Ascending aorta (tissue), 2 donors: ENCODE measurements around the gene DUSP19. TPM values are rescaled to one million over a fixed set of nuclear protein-coding genes. Genes with fewer than 3 reads are reported as not detected.

Experiments
- DNase-seq, 2 donors: peaks; one replicate each; pipeline ENCODE4 v3.0.0-alpha.2; 2019; ENCODE audit warnings: low spot score in 2 of 2
- H3K27ac ChIP-seq, 2 donors: fragments of 200-600 bp; sonication (generic); one replicate each; pipeline ENCODE4 v1.5.1; 2016 to 2017; ENCODE audit warnings: mild to moderate bottlenecking in 1 of 2
- H3K27me3 ChIP-seq: fragments of 200-600 bp; sonication (generic); one replicate; pipeline ENCODE4 v1.5.1; 2017
- H3K36me3 ChIP-seq, 2 donors: fragments of 200-600 bp; sonication (generic); one replicate each; pipeline ENCODE4 v1.5.1; 2016
- H3K4me1 ChIP-seq, 2 donors: fragments of 200-600 bp; sonication (generic); one replicate each; pipeline ENCODE4 v1.5.1; 2016 to 2017; ENCODE audit warnings: mild to moderate bottlenecking in 1 of 2
- H3K4me3 ChIP-seq, 2 donors: fragments of 200-600 bp; sonication (generic); one replicate each; pipeline ENCODE4 v1.5.1; 2016 to 2017; ENCODE audit warnings: mild to moderate bottlenecking in 1 of 2
- H3K9me3 ChIP-seq, 2 donors: fragments of 200-600 bp; sonication (generic); one replicate each; pipeline ENCODE4 v1.5.1; 2016
- intact Hi-C: fragments of 100-400 bp; cut with DNase I; formaldehyde crosslinking; loops from one replicate; pipeline ENCODE4 v1.15.1; 2023
- total RNA-seq: library from RNA; depleted of rRNA; stranded (reverse); fragments of >200 nt; gene quantifications from one replicate; pipeline ENCODE4 v1.1.0, GENCODE V29; 2016
- TF ChIP-seq, protein P1 (sequence below), 3 experiments: fragments of 200-600 bp in 2 of 3; fragments of 450-650 bp in 1 of 3; sonication (generic) in 2 of 3; IDR thresholded peaks; one replicate each; pipeline ENCODE4 v1.5.1; 2016 to 2019; ENCODE audit warnings: antibody characterized with exemption in 3 of 3, mild to moderate bottlenecking in 1 of 3, moderate library complexity in 1 of 3

The DUSP19 gene
- total RNA-seq, 1 donor from 2014 or later, result 1.3 TPM

DNA sequence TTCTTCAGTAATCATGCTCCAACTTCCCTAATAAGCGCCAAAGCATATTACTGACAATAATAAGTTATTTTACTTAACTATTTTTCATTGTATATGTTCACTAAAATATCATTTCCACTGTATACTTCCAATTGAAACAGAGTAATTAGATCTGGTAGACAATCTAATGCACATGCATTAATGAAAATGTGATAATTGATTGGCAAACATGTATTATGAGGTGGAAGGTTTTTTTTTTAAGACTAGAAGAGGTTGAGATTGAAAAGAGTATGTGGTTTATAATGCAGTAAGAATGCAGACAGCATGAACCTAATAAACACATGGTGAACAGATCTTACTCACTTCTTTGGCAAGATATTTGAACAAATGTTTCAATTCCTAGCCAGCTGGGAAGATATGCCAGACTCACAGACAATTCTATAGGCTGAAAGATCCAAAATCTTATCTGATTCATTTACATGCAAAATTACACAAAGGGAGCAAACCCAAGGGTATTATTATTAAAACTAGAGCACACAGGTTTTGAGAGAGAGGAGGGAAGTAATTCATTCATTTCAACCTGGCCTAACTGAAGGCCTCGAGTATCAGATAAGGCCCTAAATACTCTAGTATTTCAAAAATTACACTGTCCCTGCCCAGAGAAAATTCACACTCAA lies 43.1 kb upstream of the DUSP19 start:
- intact Hi-C loops, result loop anchor here (5.0 kb wide), 2 partner anchors 53 to 1143 kb away; partner anchors contain the start of gene ITPRID2
- no peak for DNase-seq
- H3K36me3 ChIP-seq, result no peaks in the 10 kb centered on the region
- peaks cover 0 to 39% of the 10 kb centered on the region in 2 donors for H3K4me1 ChIP-seq
- peak overlapping the region; percentile 87 to 95 for H3K4me3 ChIP-seq
- peak overlapping the region; percentile 99 to 100 for H3K27ac ChIP-seq
- no peaks in the 10 kb centered on the region for H3K9me3 ChIP-seq
- TF ChIP-seq, protein P1, sequence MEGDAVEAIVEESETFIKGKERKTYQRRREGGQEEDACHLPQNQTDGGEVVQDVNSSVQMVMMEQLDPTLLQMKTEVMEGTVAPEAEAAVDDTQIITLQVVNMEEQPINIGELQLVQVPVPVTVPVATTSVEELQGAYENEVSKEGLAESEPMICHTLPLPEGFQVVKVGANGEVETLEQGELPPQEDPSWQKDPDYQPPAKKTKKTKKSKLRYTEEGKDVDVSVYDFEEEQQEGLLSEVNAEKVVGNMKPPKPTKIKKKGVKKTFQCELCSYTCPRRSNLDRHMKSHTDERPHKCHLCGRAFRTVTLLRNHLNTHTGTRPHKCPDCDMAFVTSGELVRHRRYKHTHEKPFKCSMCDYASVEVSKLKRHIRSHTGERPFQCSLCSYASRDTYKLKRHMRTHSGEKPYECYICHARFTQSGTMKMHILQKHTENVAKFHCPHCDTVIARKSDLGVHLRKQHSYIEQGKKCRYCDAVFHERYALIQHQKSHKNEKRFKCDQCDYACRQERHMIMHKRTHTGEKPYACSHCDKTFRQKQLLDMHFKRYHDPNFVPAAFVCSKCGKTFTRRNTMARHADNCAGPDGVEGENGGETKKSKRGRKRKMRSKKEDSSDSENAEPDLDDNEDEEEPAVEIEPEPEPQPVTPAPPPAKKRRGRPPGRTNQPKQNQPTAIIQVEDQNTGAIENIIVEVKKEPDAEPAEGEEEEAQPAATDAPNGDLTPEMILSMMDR (IDR thresholded peaks at IDR 0.05), result no peak
- H3K27me3 ChIP-seq, result no peaks in the 10 kb centered on the region

DNA sequence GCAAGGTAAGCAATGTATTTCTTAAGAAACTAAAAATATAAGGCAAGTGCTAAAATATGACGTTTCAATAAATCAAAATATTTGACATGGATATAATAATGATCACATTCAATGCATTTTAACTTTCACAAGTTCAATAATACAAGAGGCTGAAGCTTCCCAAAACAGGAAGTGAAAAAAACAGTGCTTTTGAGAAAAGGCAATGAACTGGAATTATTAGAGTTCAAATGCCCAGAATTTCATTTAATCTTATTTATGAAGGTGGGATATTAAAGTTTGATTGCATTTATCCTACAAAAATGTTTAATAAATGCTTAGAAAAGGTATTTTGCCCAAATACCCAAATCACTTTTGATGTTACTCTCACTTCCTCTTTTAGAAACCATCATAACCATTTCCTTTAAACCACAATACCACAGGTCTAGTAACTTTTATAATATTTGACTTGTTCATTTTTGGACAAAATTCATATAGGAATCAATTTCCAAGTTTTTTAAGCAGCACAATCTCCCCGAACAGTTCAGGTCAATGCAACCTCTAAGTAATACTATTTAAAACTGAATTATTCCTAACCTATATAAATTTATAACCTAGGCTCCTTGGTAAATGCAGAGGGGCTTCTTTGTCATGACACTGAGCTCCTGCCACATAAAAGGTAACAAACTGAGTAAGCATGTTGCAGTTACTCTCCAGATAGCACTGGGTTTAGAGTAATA lies 42.4 kb upstream of the DUSP19 start:
- no peaks in the 10 kb centered on the region for H3K27me3 ChIP-seq
- peaks cover 0 to 34% of the 10 kb centered on the region in 2 donors for H3K4me1 ChIP-seq
- no peak for DNase-seq
- H3K36me3 ChIP-seq, result no peaks in the 10 kb centered on the region
- TF ChIP-seq, protein P1 (IDR thresholded peaks at IDR 0.05), result no peak
- H3K9me3 ChIP-seq, result no peaks in the 10 kb centered on the region
- H3K4me3 ChIP-seq, result peak overlapping the region; percentile 87 to 95
- peak overlapping the region; percentile 99 to 100 for H3K27ac ChIP-seq
- intact Hi-C loops, result loop anchor here (5.0 kb wide), 2 partner anchors 54 to 1144 kb away; partner anchors contain the start of gene ITPRID2

DNA sequence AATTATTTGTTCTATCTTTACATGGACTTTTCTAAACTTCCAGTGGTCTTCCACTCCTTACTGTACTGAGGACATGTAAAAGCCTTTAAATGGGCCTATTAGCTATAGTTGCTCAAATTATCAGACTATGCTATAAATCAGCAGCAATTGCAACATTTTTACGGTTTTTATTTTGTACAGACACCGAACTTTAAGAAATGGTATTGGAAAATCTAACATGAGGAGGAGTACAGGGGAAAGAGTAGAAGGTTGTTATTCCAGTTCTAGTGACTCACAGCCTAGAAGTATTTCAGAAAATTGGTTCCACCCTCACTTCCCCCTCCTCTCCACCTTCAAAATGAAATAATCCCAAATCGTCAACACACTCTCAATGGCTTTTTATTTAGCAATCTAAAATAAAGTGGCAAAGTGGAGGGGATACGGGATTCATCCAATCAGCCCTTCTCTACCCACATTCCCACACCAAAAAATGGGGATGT lies 41.4 kb upstream of the DUSP19 start:
- no peaks in the 10 kb centered on the region for H3K36me3 ChIP-seq
- TF ChIP-seq, protein P1 (IDR thresholded peaks at IDR 0.05), result no peak
- H3K4me1 ChIP-seq, result peaks cover 0 to 30% of the 10 kb centered on the region in 2 donors
- H3K9me3 ChIP-seq, result no peaks in the 10 kb centered on the region
- H3K27me3 ChIP-seq, result no peaks in the 10 kb centered on the region
- peak overlapping the region; percentile 87 to 95 for H3K4me3 ChIP-seq
- intact Hi-C loops, result loop anchor here (5.0 kb wide), 2 partner anchors 55 to 1145 kb away; partner anchors contain the start of gene ITPRID2
- H3K27ac ChIP-seq, result peak overlapping the region; percentile 99 to 100
- no peak for DNase-seq

DNA sequence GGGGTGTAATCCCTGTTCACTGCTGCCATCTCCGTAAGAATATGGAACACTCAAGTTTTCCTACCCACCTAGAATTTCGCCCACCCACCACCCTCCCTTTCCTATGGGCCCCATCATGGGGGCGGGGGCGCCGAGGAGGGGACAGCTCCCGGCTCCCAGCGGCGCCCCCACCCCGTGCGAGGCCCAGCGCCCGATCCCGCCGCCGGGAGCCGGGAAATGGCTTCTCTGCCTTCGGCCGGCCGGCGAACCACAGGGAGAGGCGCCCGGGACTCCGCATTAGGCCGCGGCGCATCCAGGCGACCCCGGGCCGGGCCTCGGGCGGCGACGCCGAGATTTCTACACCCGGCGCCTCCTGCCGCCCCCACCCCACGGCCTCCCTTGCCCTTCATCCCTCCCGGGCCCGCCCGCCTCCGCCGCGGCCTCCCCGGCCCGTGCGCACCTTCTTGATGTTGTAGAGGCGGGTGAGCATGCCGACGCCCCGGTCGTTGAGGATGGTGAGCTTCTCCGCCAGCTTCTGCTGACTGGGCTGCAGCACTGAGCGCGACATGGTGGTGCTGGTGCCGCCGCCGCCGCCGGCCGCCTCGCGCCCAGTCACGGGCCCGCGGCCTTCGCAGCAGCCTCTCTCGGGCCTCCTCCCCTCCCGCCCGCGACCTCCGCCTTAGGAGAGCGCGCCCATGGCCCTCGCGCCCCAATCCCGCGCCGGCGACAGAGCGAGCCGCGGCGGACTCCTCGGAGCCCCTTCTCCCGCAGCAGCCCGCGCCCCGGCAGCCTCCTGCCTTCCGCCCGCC lies 40.8 kb upstream of the DUSP19 start:
- DNase-seq, result peak in 1 of 2 donors; percentile 75
- peak overlapping the region; percentile 87 to 95 for H3K4me3 ChIP-seq
- peak overlapping the region; percentile 99 to 100 for H3K27ac ChIP-seq
- H3K9me3 ChIP-seq, result no peaks in the 10 kb centered on the region
- H3K27me3 ChIP-seq, result no peaks in the 10 kb centered on the region
- peaks cover 0 to 28% of the 10 kb centered on the region in 2 donors for H3K4me1 ChIP-seq
- TF ChIP-seq, protein P1 (IDR thresholded peaks at IDR 0.05), result no peak
- intact Hi-C loops, result loop anchor here (1.0 to 5.0 kb wide), 4 partner anchors 43 to 1145 kb away; partner anchors contain the start of genes ITPRID2 and NUP35
- no peaks in the 10 kb centered on the region for H3K36me3 ChIP-seq
